KOPT-K1 (cell line): ENCODE measurements around the gene RAB42.
A peak's percentile ranks its signal among the peaks of the same experiment; 100 is the strongest.
"Not testable (repeated sequence)": the region's sequence is repeated elsewhere in the genome, so short reads cannot be mapped to it uniquely, and the experiment has no call there.

Experiments
- H3K27ac ChIP-seq: fragments of 200-600 bp; sonication (generic); 2 replicates; pipeline ENCODE4 v1.5.1; 2016; ENCODE audit warnings: antibody characterized with exemption, mild to moderate bottlenecking, low read depth, low read length; ENCODE audit not compliant: poor library complexity, severe bottlenecking
- H3K36me3 ChIP-seq: fragments of 200-600 bp; sonication (generic); 2 replicates; pipeline ENCODE4 v1.5.1; 2017; ENCODE audit warnings: antibody characterized with exemption, mild to moderate bottlenecking, low read length, moderate library complexity; ENCODE audit not compliant: insufficient read depth
- H3K9me3 ChIP-seq: fragments of 200-600 bp; sonication (generic); 2 replicates; pipeline ENCODE4 v1.5.1; 2017; ENCODE audit warnings: antibody characterized with exemption, low read length, mild to moderate bottlenecking; ENCODE audit not compliant: insufficient read depth, poor library complexity, severe bottlenecking

Gene RAB42

GRCh38 chr1:28577738-28578536, 14.1 kb upstream of the RAB42 start:
- no peaks in the 10 kb centered on the region for H3K9me3 ChIP-seq
- no peak overlapping the region for H3K27ac ChIP-seq
- peaks cover 70% of the 10 kb centered on the region for H3K36me3 ChIP-seq

- no peak overlapping the region for H3K27ac ChIP-seq
- H3K36me3 ChIP-seq, result peaks cover 62% of the 10 kb centered on the region
- H3K9me3 ChIP-seq, result no peaks in the 10 kb centered on the region
Observed at GRCh38 chr1:28578696-28579218, 13.3 kb upstream of the RAB42 start.

GRCh38 chr1:28579401-28579800, 12.7 kb upstream of the RAB42 start:
- no peaks in the 10 kb centered on the region for H3K9me3 ChIP-seq
- peak overlapping the region; percentile 80 for H3K27ac ChIP-seq
- peaks cover 55% of the 10 kb centered on the region for H3K36me3 ChIP-seq

- Histone ChIP-seq H3K9me3 (no peaks in the 10 kb centered on the region), H3K36me3 (peaks cover 46% of the 10 kb centered on the region), H3K27ac (peak overlapping the region; percentile 80)
Observed at GRCh38 chr1:28580722-28581530, 11.1 kb upstream of the RAB42 start.

GRCh38 chr1:28581531-28582247, 10.4 kb upstream of the RAB42 start:
- Histone ChIP-seq H3K27ac (peak overlapping the region; percentile 80), H3K9me3 (no peaks in the 10 kb centered on the region), H3K36me3 (peaks cover 44% of the 10 kb centered on the region)

GRCh38 chr1:28582248-28582615, 9.8 kb upstream of the RAB42 start:
- no peaks in the 10 kb centered on the region for H3K9me3 ChIP-seq
- peak overlapping the region; percentile 80 for H3K27ac ChIP-seq
- peaks cover 39% of the 10 kb centered on the region for H3K36me3 ChIP-seq

- not testable (repeated sequence) for H3K9me3 ChIP-seq, H3K27ac ChIP-seq, H3K36me3 ChIP-seq
Observed at GRCh38 chr1:28586585-28587391, 5.3 kb upstream of the RAB42 start.

GRCh38 chr1:28592321-28593071, 431 bp downstream of the RAB42 start:
- Histone ChIP-seq H3K27ac (no peak overlapping the region), H3K36me3 (no peaks in the 10 kb centered on the region; the same call in 1 of the 2 replicates), H3K9me3 (no peaks in the 10 kb centered on the region)

GRCh38 chr1:28593988-28594356, 1.9 kb downstream of the RAB42 start:
- H3K9me3 ChIP-seq, H3K36me3 ChIP-seq, H3K27ac ChIP-seq: not testable (repeated sequence)

- not testable (repeated sequence) for H3K36me3 ChIP-seq, H3K9me3 ChIP-seq, H3K27ac ChIP-seq
Observed at GRCh38 chr1:28594686-28595411, 2.8 kb downstream of the RAB42 start.

- Histone ChIP-seq H3K27ac (no peak overlapping the region), H3K9me3 (no peaks in the 10 kb centered on the region), H3K36me3 (no peaks in the 10 kb centered on the region; the same call in 1 of the 2 replicates)
Observed at GRCh38 chr1:28595412-28596191, 3.5 kb downstream of the RAB42 start.

GRCh38 chr1:28596276-28596675, 4.2 kb downstream of the RAB42 start:
- not testable (repeated sequence) for H3K27ac ChIP-seq, H3K9me3 ChIP-seq, H3K36me3 ChIP-seq

- no peak overlapping the region for H3K27ac ChIP-seq
- peaks cover 52% of the 10 kb centered on the region for H3K36me3 ChIP-seq
- no peaks in the 10 kb centered on the region for H3K9me3 ChIP-seq
Observed at GRCh38 chr1:28601696-28602095, 9.6 kb downstream of the RAB42 start.
